Upper lobe of left lung (tissue), 4 donors: ENCODE results near the gene ATXN7L1.

Experiments
- CTCF ChIP-seq, 6 experiments: fragments of 450-650 bp in 4 of 6; fragments of 200-600 bp in 2 of 6; sonication (generic) in 2 of 6; IDR thresholded peaks; one replicate each; pipeline ENCODE4 v1.5.1; 2016 to 2019; ENCODE audit warnings: antibody characterized with exemption in 6 of 6
- POLR2A ChIP-seq, 4 donors: fragments of 450-650 bp; IDR thresholded peaks; one replicate each; pipeline ENCODE4 v1.5.1; 2016 to 2017; ENCODE audit warnings: antibody characterized with exemption in 4 of 4, mild to moderate bottlenecking in 2 of 4
- POLR2AphosphoS5 ChIP-seq, 2 donors: sonication (generic); formaldehyde crosslinking; IDR thresholded peaks; one replicate each; pipeline ENCODE4 v1.5.1; 2017; ENCODE audit warnings: antibody characterized with exemption in 2 of 2

- no peak for TF ChIP-seq POLR2AphosphoS5 (IDR thresholded peaks at IDR 0.05)
- TF ChIP-seq CTCF (IDR thresholded peaks at IDR 0.05) = no peak
- no peak for TF ChIP-seq POLR2A (IDR thresholded peaks at IDR 0.05)
Measured at GRCh38 chr7:105826143-105826542, 50.3 kb downstream of the ATXN7L1 start.
